ENCODE results near the gene RNF207. TPM values are rescaled to one million over a fixed set of nuclear protein-coding genes. Genes with fewer than 3 reads are reported as not detected.
A peak's percentile ranks its signal among the peaks of the same experiment; 100 is the strongest.

Gene RNF207
- total and polyA plus RNA-seq, 2 of the 13 experiments (the other 11 are each of a cell fraction or from before 2014, with no cell fraction given), result 9.8 to 15.9 TPM

- no peaks in the 10 kb centered on the region for H3K9me3 ChIP-seq (ENCODE audit: low read length)
- DNase-seq (ENCODE audit: low spot score) (no peak), ATAC-seq (no peak), FAIRE-seq (no peak)
- BruUV-seq (replicated peaks), result no TSS peak
- H3K4me3 ChIP-seq (replicated peaks in 1 of 3; ENCODE audit: insufficient read depth in 1 of 3, low read depth in 2 of 3, low read length in 3 of 3), result no peak overlapping the region
- intact Hi-C loops (cut with micrococcal nuclease; ENCODE audit: unreplicated experiment), result no loop called here
- no peak overlapping the region for H2AFZ ChIP-seq (ENCODE audit: low read length)
- TF ChIP-seq ZNF878 (CRISPR knock-in tag; IDR thresholded peaks at IDR 0.05), result no peak
- TF ChIP-seq ZNF629 (CRISPR knock-in tag; conservative IDR thresholded peaks at IDR 0.05), result peak; percentile 39; the same call in 1 of the 2 replicates
- H3K79me2 ChIP-seq (ENCODE audit: insufficient read depth, low read length), result no peaks in the 10 kb centered on the region
- POLR2A ChIA-PET, result no interaction called here
- no peak overlapping the region for H3K9ac ChIP-seq (ENCODE audit: insufficient read depth, low read depth, low read length)
- no peaks in the 10 kb centered on the region for H4K20me1 ChIP-seq (ENCODE audit: insufficient read depth, low read length)
- CTCF ChIA-PET (ENCODE audit: low intra/inter-chr PET ratio, low total read pairs), result no interaction called here
- no peak overlapping the region for H3K27ac ChIP-seq (ENCODE audit: extremely low read length, insufficient read depth, low read length)
- in situ Hi-C loops (cut with HindIII; ENCODE audit: extremely low pct_ligation_motif_present, low pct_unique_long_range_greater_than_20kb), result no loop called here
- H3K4me2 ChIP-seq (ENCODE audit: low read depth, low read length), result no peak overlapping the region
- peaks cover 8% of the 10 kb centered on the region for H3K4me1 ChIP-seq (ENCODE audit: insufficient read depth, low read length)
- H3K36me3 ChIP-seq (replicated peaks in 1 of 2; ENCODE audit: control insufficient read depth in 1 of 2, insufficient read depth in 2 of 2, low read length in 2 of 2), result no peaks in the 10 kb centered on the region
- WGBS (ENCODE audit: low lambda C conversion rate), result 82% methylated on average over 7 of the region's 9 CpGs
- H3K27me3 ChIP-seq (ENCODE audit: control insufficient read depth in 1 of 2, insufficient read depth in 2 of 2, low read length in 2 of 2), result peaks cover 5 to 32% of the 10 kb centered on the region in 2 experiments; a peak in 3 of 5 replicates
These were observed 47.5 kb downstream of the RNF207 start for GRCh38 chr1:6253380-6253779.

- peaks cover 22% of the 10 kb centered on the region for H3K4me1 ChIP-seq (ENCODE audit: insufficient read depth, low read length)
- CTCF ChIA-PET (ENCODE audit: low intra/inter-chr PET ratio, low total read pairs), result no interaction called here
- H3K9me3 ChIP-seq (ENCODE audit: low read length), result no peaks in the 10 kb centered on the region
- H3K9ac ChIP-seq (ENCODE audit: insufficient read depth, low read depth, low read length), result no peak overlapping the region
- DNase-seq (ENCODE audit: low spot score) (no peak), ATAC-seq (no peak), FAIRE-seq (no peak)
- H3K79me2 ChIP-seq (ENCODE audit: insufficient read depth, low read length), result no peaks in the 10 kb centered on the region
- no peaks in the 10 kb centered on the region for H4K20me1 ChIP-seq (ENCODE audit: insufficient read depth, low read length)
- BruUV-seq (replicated peaks), result no TSS peak
- no peak overlapping the region for H2AFZ ChIP-seq (ENCODE audit: low read length)
- H3K4me3 ChIP-seq (replicated peaks in 1 of 3; ENCODE audit: insufficient read depth in 1 of 3, low read depth in 2 of 3, low read length in 3 of 3), result no peak overlapping the region
- H3K36me3 ChIP-seq (replicated peaks in 1 of 2; ENCODE audit: control insufficient read depth in 1 of 2, insufficient read depth in 2 of 2, low read length in 2 of 2), result no peaks in the 10 kb centered on the region
- no peak overlapping the region for H3K4me2 ChIP-seq (ENCODE audit: low read depth, low read length)
- H3K27ac ChIP-seq (ENCODE audit: extremely low read length, insufficient read depth, low read length), result no peak overlapping the region
- intact Hi-C loops (cut with micrococcal nuclease; ENCODE audit: unreplicated experiment), result no loop called here
- WGBS (ENCODE audit: low lambda C conversion rate), result 87% methylated on average over 5 of the region's 16 CpGs
- no peak for TF ChIP-seq ZNF282 (IDR thresholded peaks at IDR 0.05; ENCODE audit: partially characterized antibody)
- no peak for TF ChIP-seq TBP (CRISPR knock-in tag; IDR thresholded peaks at IDR 0.05)
- no peak for TF ChIP-seq SRF (IDR thresholded peaks at IDR 0.05; ENCODE audit: low read depth, low read length)
- no peak for TF ChIP-seq MZF1 (CRISPR knock-in tag; IDR thresholded peaks at IDR 0.05; ENCODE audit: borderline replicate concordance)
- TF ChIP-seq ZNF614 (CRISPR knock-in tag; IDR thresholded peaks at IDR 0.05; ENCODE audit: borderline replicate concordance), result no peak
- no peak for TF ChIP-seq DRAP1 (CRISPR knock-in tag; IDR thresholded peaks at IDR 0.05)
- no peak for TF ChIP-seq PAF1 (CRISPR knock-in tag; IDR thresholded peaks at IDR 0.05)
- TF ChIP-seq ZBTB2 (CRISPR knock-in tag; IDR thresholded peaks at IDR 0.05; ENCODE audit: low read depth), result no peak
- no peak for TF ChIP-seq HMG20B (CRISPR knock-in tag; conservative IDR thresholded peaks at IDR 0.05)
- no peak for TF ChIP-seq ZNF547 (CRISPR knock-in tag; IDR thresholded peaks at IDR 0.05)
- TF ChIP-seq, protein P1, sequence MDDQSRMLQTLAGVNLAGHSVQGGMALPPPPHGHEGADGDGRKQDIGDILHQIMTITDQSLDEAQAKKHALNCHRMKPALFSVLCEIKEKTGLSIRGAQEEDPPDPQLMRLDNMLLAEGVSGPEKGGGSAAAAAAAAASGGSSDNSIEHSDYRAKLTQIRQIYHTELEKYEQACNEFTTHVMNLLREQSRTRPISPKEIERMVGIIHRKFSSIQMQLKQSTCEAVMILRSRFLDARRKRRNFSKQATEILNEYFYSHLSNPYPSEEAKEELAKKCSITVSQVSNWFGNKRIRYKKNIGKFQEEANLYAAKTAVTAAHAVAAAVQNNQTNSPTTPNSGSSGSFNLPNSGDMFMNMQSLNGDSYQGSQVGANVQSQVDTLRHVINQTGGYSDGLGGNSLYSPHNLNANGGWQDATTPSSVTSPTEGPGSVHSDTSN (CRISPR knock-in tag; IDR thresholded peaks at IDR 0.05; ENCODE audit: borderline replicate concordance), result no peak
- TF ChIP-seq ZFP36 (IDR thresholded peaks at IDR 0.05; ENCODE audit: borderline replicate concordance, low read depth, low read length, partially characterized antibody), result no peak
- TF ChIP-seq BATF2 (CRISPR knock-in tag; IDR thresholded peaks at IDR 0.05), result no peak
- in situ Hi-C loops (cut with HindIII; ENCODE audit: extremely low pct_ligation_motif_present, low pct_unique_long_range_greater_than_20kb), result no loop called here
- peaks cover 5 to 29% of the 10 kb centered on the region in 2 experiments; a peak in 3 of 5 replicates for H3K27me3 ChIP-seq (ENCODE audit: control insufficient read depth in 1 of 2, insufficient read depth in 2 of 2, low read length in 2 of 2)
- POLR2A ChIA-PET, result no interaction called here
These were observed 48.8 kb downstream of the RNF207 start for GRCh38 chr1:6254691-6255090.
